ENCODE results near the gene CRYZ.
"Not testable (repeated sequence)": the region's sequence is repeated elsewhere in the genome, so short reads cannot be mapped to it uniquely, and the experiment has no call there.

CRYZ gene

DNA sequence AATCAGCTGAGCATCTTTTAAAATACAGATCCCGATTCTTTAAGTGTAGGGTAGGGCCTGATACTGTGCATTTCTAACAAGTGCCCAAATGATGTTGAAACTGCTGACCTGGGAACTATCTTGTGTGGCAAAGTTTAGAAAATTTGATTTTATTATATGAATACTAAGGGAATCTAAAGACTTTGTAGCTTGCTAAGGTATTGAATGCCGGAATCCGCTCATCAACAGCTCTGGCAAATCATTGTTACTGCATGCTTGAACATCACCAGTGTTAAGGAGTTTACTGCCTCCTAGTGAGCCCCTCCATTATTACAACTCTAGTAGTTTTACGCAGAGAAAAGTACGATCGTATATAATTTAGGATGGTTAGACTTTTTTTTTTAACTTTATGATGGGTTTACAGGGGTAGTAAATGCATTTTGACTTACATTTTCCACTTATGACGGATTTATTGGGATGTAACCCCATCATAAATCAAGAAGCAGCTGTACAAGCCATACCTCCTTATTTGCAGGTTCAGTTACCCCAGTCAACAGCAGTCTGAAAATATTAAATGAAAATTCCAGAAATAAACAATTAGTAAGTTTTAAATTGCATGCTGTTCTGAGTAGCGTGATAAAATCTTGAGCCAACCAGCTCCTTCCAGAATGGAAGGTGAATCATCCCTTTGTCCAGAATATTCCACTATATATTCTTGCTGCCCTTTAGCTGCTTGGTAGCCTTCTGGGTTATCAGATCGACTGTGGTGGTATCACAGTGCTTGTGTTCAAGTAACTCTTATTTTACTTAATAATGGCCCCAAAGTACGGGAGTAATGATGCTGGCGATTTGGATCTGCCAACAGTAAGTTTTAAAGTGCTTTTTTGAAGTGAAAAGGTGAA is 994 bp upstream of the CRYZ start:
- TF ChIP-seq, protein P1, sequence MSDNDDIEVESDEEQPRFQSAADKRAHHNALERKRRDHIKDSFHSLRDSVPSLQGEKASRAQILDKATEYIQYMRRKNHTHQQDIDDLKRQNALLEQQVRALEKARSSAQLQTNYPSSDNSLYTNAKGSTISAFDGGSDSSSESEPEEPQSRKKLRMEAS (IDR thresholded peaks at IDR 0.05; ENCODE audit: low read depth, low read length): 0 out of 2 replicates have a peak, but pooled peaks have one; percentile 3
- TF ChIP-seq CTCF (IDR thresholded peaks at IDR 0.05; ENCODE audit: low read depth, low read length): peak; percentile 59
- no peak for TF ChIP-seq POLR2A (IDR thresholded peaks at IDR 0.05; ENCODE audit: extremely low read depth, insufficient read length)
- no peak for TF ChIP-seq MYC (IDR thresholded peaks at IDR 0.05; ENCODE audit: low read depth, low read length)
- peak overlapping the region; percentile 71 for H3K4me3 ChIP-seq (ENCODE audit: low read depth, low read length)
- peak; percentile 81 for DNase-seq (ENCODE audit: low read depth)

GRCh38 chr1:74732071-74732946 is 541 bp downstream of the CRYZ start:
- DNase-seq (ENCODE audit: low read depth): not testable (repeated sequence)
- H3K4me3 ChIP-seq (ENCODE audit: low read depth, low read length): peak overlapping the region; percentile 71

DNA sequence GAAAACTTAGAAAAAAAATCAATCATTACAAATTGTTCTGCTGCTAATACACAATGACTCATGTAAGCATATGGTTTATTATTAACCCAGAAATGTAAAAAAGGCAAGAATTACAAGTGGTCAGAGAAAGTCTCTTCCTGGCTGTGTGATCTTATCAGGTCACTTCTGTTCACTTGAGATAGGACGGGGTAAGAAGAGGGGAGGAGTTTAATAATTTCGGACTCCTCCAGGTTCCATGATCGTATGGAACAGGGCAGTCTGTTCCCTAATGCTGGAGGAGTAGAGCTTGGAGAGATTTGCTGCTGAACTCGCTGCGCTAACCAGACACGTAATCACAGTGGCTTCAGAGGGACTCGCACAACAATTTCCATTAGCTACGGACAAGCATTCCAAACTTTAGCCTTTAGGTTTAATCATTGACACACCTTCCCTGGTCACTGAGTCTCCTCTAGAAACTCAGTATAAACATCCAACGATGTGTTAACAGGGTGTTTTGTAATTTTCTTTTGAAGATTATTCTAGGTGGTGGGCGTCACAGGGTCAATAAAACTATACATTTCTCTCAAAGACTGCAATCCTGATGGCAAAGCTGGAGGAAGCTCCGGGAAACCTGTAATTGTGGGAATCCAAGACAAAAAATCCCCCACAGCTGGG is 1.3 kb downstream of the CRYZ start:
- H3K4me3 ChIP-seq (ENCODE audit: low read depth, low read length): peak overlapping the region; percentile 25
- no peak for TF ChIP-seq CTCF (IDR thresholded peaks at IDR 0.05; ENCODE audit: low read depth, low read length)
- no peak for TF ChIP-seq POLR2A (IDR thresholded peaks at IDR 0.05; ENCODE audit: extremely low read depth, insufficient read length)
- TF ChIP-seq, protein P1 (IDR thresholded peaks at IDR 0.05; ENCODE audit: low read depth, low read length): no peak
- TF ChIP-seq MYC (IDR thresholded peaks at IDR 0.05; ENCODE audit: low read depth, low read length): no peak
- peak; percentile 2 for DNase-seq (ENCODE audit: low read depth)

DNA sequence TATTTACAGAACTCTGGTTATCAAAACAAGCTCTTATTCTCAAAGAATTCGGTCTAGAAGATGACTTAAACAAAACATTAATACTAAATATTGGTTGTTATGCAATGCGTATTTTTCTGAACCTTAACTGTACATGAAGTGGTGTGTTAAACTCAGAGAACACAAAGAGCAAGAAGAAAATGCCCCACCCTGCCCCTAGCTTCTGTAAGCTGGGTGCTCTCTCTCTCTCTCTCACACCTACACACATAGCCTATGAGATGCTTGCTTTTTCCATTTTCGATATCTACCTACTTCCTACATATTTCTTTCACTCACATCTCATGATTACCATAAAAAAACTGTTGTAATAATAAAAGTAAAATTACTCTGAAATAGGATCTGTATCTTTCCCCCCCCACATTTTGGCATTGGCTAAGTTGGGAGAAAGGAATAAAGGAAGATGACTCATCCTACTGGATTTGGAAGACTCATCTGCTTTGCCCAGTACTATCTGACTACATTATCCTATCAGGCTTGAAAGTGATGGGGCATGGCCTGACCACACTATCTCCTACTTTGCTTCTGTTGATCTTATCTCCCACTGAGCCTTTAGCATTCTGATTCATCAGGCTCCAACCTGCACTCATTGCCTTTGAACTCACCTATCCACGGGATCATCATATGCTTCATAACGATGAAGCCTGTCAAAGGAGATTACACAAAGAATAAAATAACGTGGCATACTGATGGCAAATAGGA is 2.9 kb downstream of the CRYZ start:
- no peak overlapping the region for H3K4me3 ChIP-seq (ENCODE audit: low read depth, low read length)
- no peak for DNase-seq (ENCODE audit: low read depth)
- TF ChIP-seq MYC (IDR thresholded peaks at IDR 0.05; ENCODE audit: low read depth, low read length) (no peak), POLR2A (IDR thresholded peaks at IDR 0.05; ENCODE audit: extremely low read depth, insufficient read length) (no peak), CTCF (IDR thresholded peaks at IDR 0.05; ENCODE audit: low read depth, low read length) (no peak)
- TF ChIP-seq, protein P1 (IDR thresholded peaks at IDR 0.05; ENCODE audit: low read depth, low read length): no peak

DNA sequence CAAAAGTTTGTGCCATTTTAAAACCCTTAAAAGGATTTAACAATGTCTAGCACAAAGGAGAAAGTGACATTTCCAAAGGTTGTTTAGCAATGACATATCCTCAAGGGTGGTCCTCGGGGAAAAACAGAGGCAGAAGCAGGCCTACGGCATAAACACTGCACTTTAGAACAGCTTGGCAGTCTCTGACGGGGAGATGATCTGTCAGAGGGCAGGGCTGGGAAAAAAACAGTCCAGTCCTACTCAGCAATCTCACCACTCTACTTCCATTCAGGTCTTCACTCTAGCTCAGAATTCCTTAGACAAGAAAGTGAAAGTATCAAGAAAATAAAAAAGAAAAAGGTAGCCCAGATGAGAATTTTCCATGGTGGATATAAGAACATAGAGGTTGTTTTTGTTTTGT is 4.1 kb downstream of the CRYZ start:
- no peak overlapping the region for H3K4me3 ChIP-seq (ENCODE audit: low read depth, low read length)
- TF ChIP-seq CTCF (IDR thresholded peaks at IDR 0.05; ENCODE audit: low read depth, low read length) (no peak), MYC (IDR thresholded peaks at IDR 0.05; ENCODE audit: low read depth, low read length) (no peak), POLR2A (IDR thresholded peaks at IDR 0.05; ENCODE audit: extremely low read depth, insufficient read length) (no peak)
- TF ChIP-seq, protein P1 (IDR thresholded peaks at IDR 0.05; ENCODE audit: low read depth, low read length): no peak
- no peak for DNase-seq (ENCODE audit: low read depth)
